Chondrocyte (in vitro differentiated cells): ENCODE measurements around the gene DDIT3. TPM values are rescaled to one million over a fixed set of nuclear protein-coding genes. Genes with fewer than 3 reads are reported as not detected.

Experiments
- DNase-seq: peaks from one replicate; pipeline ENCODE4 v3.0.0; 2021; ENCODE audit warnings: mixed read lengths, low spot score
- H3K27ac Mint-ChIP-seq: one replicate; pipeline ENCODE4 v1.8.0; 2021; ENCODE audit warnings: mild to moderate bottlenecking, moderate library complexity, mixed read lengths; ENCODE audit not compliant: unreplicated experiment
- H3K27me3 Mint-ChIP-seq: 2 replicates; pipeline ENCODE4 v1.8.0; 2021; ENCODE audit warnings: low read depth, mixed read lengths
- H3K36me3 Mint-ChIP-seq: 2 replicates; pipeline ENCODE4 v1.8.0; 2021; ENCODE audit warnings: low read depth, mixed read lengths
- H3K4me1 Mint-ChIP-seq: 2 replicates; pipeline ENCODE4 v1.8.0; 2021; ENCODE audit warnings: low read depth, mild to moderate bottlenecking, mixed read lengths
- H3K4me3 Mint-ChIP-seq: one replicate; pipeline ENCODE4 v1.8.0; 2021; ENCODE audit warnings: mild to moderate bottlenecking, moderate library complexity, mixed read lengths; ENCODE audit not compliant: unreplicated experiment
- H3K9me3 Mint-ChIP-seq: 2 replicates; pipeline ENCODE4 v1.8.0; 2021; ENCODE audit warnings: low read depth, mixed read lengths
- total RNA-seq: library from RNA; stranded (reverse); gene quantifications from 3 replicates; pipeline ENCODE4 v1.2.1, GENCODE V29; 2021
- TF ChIP-seq, protein P1 (sequence below): fragments of 200-600 bp; sonication (generic); IDR thresholded peaks from 2 replicates; pipeline ENCODE4 v1.5.0; 2021; ENCODE audit warnings: antibody characterized with exemption, mild to moderate bottlenecking, moderate library complexity

The DDIT3 gene
- total RNA-seq, 1 donor from 2014 or later: 79.1 TPM

DNA sequence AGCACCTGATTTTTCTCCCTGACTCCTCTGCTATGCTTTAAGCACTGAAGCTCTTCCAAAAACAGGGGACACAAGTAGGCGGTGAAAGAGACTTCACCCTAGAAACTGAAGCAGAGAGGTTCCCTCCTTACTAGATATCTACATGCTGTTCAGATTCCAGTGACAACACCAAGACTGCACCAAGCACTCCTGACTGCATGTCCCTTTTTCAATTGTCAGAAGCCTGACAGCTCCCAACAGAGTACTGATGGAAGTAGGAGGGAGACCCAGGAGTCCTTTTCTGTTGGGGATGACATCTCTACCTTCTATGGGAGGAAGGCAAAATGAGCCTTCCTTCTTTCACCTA lies 16.3 kb upstream of the DDIT3 start:
- Mint-ChIP-seq H3K27me3 (no peaks in the 10 kb centered on the region), H3K27ac (peak overlapping the region; percentile 54), H3K9me3 (no peaks in the 10 kb centered on the region), H3K4me1 (peaks cover 15% of the 10 kb centered on the region), H3K36me3 (peaks cover 36% of the 10 kb centered on the region), H3K4me3 (no peak overlapping the region)
- TF ChIP-seq, protein P1, sequence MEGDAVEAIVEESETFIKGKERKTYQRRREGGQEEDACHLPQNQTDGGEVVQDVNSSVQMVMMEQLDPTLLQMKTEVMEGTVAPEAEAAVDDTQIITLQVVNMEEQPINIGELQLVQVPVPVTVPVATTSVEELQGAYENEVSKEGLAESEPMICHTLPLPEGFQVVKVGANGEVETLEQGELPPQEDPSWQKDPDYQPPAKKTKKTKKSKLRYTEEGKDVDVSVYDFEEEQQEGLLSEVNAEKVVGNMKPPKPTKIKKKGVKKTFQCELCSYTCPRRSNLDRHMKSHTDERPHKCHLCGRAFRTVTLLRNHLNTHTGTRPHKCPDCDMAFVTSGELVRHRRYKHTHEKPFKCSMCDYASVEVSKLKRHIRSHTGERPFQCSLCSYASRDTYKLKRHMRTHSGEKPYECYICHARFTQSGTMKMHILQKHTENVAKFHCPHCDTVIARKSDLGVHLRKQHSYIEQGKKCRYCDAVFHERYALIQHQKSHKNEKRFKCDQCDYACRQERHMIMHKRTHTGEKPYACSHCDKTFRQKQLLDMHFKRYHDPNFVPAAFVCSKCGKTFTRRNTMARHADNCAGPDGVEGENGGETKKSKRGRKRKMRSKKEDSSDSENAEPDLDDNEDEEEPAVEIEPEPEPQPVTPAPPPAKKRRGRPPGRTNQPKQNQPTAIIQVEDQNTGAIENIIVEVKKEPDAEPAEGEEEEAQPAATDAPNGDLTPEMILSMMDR: no peak
- DNase-seq: no peak

GRCh38 chr12:57535764-57536596 lies 15.7 kb upstream of the DDIT3 start:
- no peak overlapping the region for H3K4me3 Mint-ChIP-seq

GRCh38 chr12:57534991-57535543 lies 14.8 kb upstream of the DDIT3 start:
- no peak overlapping the region for H3K4me3 Mint-ChIP-seq
- peaks cover 34% of the 10 kb centered on the region for H3K36me3 Mint-ChIP-seq
- no peaks in the 10 kb centered on the region for H3K9me3 Mint-ChIP-seq
- no peak for DNase-seq
- H3K27me3 Mint-ChIP-seq: no peaks in the 10 kb centered on the region
- peaks cover 9% of the 10 kb centered on the region for H3K4me1 Mint-ChIP-seq
- H3K27ac Mint-ChIP-seq: no peak overlapping the region
- TF ChIP-seq, protein P1: no peak

More at GRCh38 chr12:57535764-57536596, 15.7 kb upstream of the DDIT3 start:
- no peak for DNase-seq
- H3K36me3 Mint-ChIP-seq: peaks cover 35% of the 10 kb centered on the region
- H3K9me3 Mint-ChIP-seq: no peaks in the 10 kb centered on the region
- H3K27ac Mint-ChIP-seq: peak overlapping the region; percentile 42
- no peaks in the 10 kb centered on the region for H3K27me3 Mint-ChIP-seq
- peaks cover 11% of the 10 kb centered on the region for H3K4me1 Mint-ChIP-seq
- TF ChIP-seq, protein P1: no peak

GRCh38 chr12:57534250-57534649 lies 13.9 kb upstream of the DDIT3 start:
- Mint-ChIP-seq H3K4me3 (no peak overlapping the region), H3K4me1 (peaks cover 9% of the 10 kb centered on the region), H3K27me3 (no peaks in the 10 kb centered on the region), H3K36me3 (peaks cover 42% of the 10 kb centered on the region), H3K9me3 (no peaks in the 10 kb centered on the region), H3K27ac (no peak overlapping the region)
- DNase-seq: no peak
- TF ChIP-seq, protein P1: no peak

DNA sequence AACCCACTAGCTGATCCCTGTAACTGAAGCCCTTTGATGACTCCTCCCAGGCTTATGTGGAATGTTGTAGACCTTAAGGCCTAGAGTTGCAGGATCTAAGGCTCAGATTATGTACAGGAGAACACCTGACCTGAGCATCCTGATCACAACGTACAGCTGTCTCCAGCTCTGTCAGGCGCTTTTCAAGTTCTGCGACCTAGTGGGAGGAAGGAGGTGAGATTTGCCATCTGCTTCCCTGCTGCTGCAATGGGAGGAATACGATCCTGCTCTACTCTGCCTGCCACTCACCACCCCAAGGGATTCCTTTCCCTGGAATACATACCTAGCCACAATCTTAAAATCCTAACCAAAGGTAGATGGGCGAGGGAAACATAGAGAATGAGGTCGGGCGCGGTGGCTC lies 12.8 kb upstream of the DDIT3 start:
- DNase-seq: no peak
- no peak overlapping the region for H3K4me3 Mint-ChIP-seq
- H3K27ac Mint-ChIP-seq: no peak overlapping the region
- H3K9me3 Mint-ChIP-seq: no peaks in the 10 kb centered on the region
- H3K4me1 Mint-ChIP-seq: peaks cover 9% of the 10 kb centered on the region
- no peaks in the 10 kb centered on the region for H3K27me3 Mint-ChIP-seq
- TF ChIP-seq, protein P1: no peak
- H3K36me3 Mint-ChIP-seq: peaks cover 40% of the 10 kb centered on the region
